Endothelial cell of umbilical vein (primary cell): ENCODE data around the gene URM1. TPM values are rescaled to one million over a fixed set of nuclear protein-coding genes. Genes with fewer than 3 reads are reported as not detected.

Experiments
- BruUV-seq: library from RNA; stranded (reverse); fragments of 400-500 nt; replicated peaks from 2 replicates; lab custom pipeline; 2021; lab: Mats Ljungman, UMichigan
- CTCF ChIA-PET: fragments of 300-600, 350-600 bp; sonication (Branson Sonifier 250); formaldehyde crosslinking; loops from one replicate; lab custom pipeline; 2021; ENCODE audit warnings: antibody characterized with exemption, inconsistent platforms; lab: Charles Lee
- POLR2A ChIA-PET: fragments of 300-600, 350-600 bp; sonication (Branson Sonifier 250); formaldehyde crosslinking; loops from one replicate; lab custom pipeline; 2021; ENCODE audit warnings: antibody characterized with exemption, inconsistent platforms; lab: Charles Lee
- DNase-seq: peaks from one replicate; pipeline ENCODE4 v3.0.0-alpha.2; 2011; ENCODE audit warnings: low read depth, low spot score
- FAIRE-seq: peaks from 2 replicates; lab custom pipeline; 2011; peaks lifted over from hg19 to GRCh38; lab: Jason Lieb, UNC
- H2AFZ ChIP-seq: 2 replicates; pipeline ENCODE4 v1.6.0; 2012; ENCODE audit warnings: low read depth, low read length, control low read depth, inconsistent platforms
- H3K27ac ChIP-seq: 2 replicates; pipeline ENCODE4 v1.5.1; 2011; ENCODE audit warnings: low read depth, mild to moderate bottlenecking, control low read depth, low read length, moderate library complexity; ENCODE audit not compliant: insufficient read depth
- H3K27me3 ChIP-seq, 2 experiments: 2 replicates each; pipeline versions ENCODE4 v1.6.0 to v1.6.1; 2011; ENCODE audit warnings: low read length in 2 of 2, mixed read lengths in 1 of 2; ENCODE audit not compliant: control insufficient read depth in 2 of 2, insufficient read depth in 2 of 2
- H3K36me3 ChIP-seq, 2 experiments: 2 replicates in 1 of 2; 3 replicates in 1 of 2; pipeline ENCODE4 v1.5.1; 2011; ENCODE audit warnings: low read length in 2 of 2, mild to moderate bottlenecking in 1 of 2, moderate library complexity in 1 of 2; ENCODE audit not compliant: control insufficient read depth in 2 of 2, insufficient read depth in 2 of 2; ENCODE audit errors: extremely low read depth in 1 of 2
- H3K4me1 ChIP-seq: 3 replicates; pipeline ENCODE4 v1.5.1; 2011; ENCODE audit warnings: mild to moderate bottlenecking, low read length; ENCODE audit not compliant: control insufficient read depth, insufficient read depth; ENCODE audit errors: extremely low read depth
- H3K4me2 ChIP-seq: 2 replicates; pipeline ENCODE4 v1.6.1; 2011; ENCODE audit warnings: low read length, control low read depth, mixed read lengths; ENCODE audit not compliant: insufficient read depth
- H3K4me3 ChIP-seq, 3 experiments: fragments of 200-600 bp in 1 of 3; sonication (generic), shearing (Covaris generic) in 1 of 3; replicated peaks in 1 of 3; 2 replicates each; pipeline ENCODE4 v1.5.1; 2011 to 2016; ENCODE audit warnings: control low read depth in 3 of 3, low read length in 3 of 3, mild to moderate bottlenecking in 2 of 3, inconsistent platforms in 1 of 3, low read depth in 1 of 3, moderate library complexity in 1 of 3; ENCODE audit not compliant: insufficient read depth in 1 of 3
- H3K79me2 ChIP-seq: 2 replicates; pipeline ENCODE4 v1.6.0; 2012; ENCODE audit warnings: low read length, inconsistent platforms; ENCODE audit not compliant: control insufficient read depth, insufficient read depth
- H3K9ac ChIP-seq: replicated peaks from 2 replicates; pipeline ENCODE3; 2011; ENCODE audit warnings: low read length, control low read depth; ENCODE audit not compliant: insufficient read depth; ENCODE audit errors: extremely low read depth
- H3K9me1 ChIP-seq: replicated peaks from 3 replicates; pipeline ENCODE4 v1.6.0; 2011; ENCODE audit warnings: mild to moderate bottlenecking, low read length; ENCODE audit not compliant: control insufficient read depth, insufficient read depth; ENCODE audit errors: extremely low read depth
- H3K9me3 ChIP-seq: replicated peaks from 2 replicates; pipeline ENCODE4 v1.5.1; 2012; ENCODE audit warnings: low read length, inconsistent platforms; ENCODE audit not compliant: control insufficient read depth, insufficient read depth
- H4K20me1 ChIP-seq: replicated peaks from 2 replicates; pipeline ENCODE3; 2011; ENCODE audit warnings: mild to moderate bottlenecking, low read length; ENCODE audit not compliant: control insufficient read depth, insufficient read depth; ENCODE audit errors: extremely low read depth
- FOS ChIP-seq: IDR thresholded peaks from 2 replicates; pipeline ENCODE4 v1.6.1; 2011; ENCODE audit warnings: mild to moderate bottlenecking, low read length, moderate library complexity, borderline replicate concordance; ENCODE audit not compliant: insufficient read depth
- JUN ChIP-seq: IDR thresholded peaks from 2 replicates; pipeline ENCODE4 v1.6.1; 2011; ENCODE audit warnings: borderline replicate concordance, low read depth; ENCODE audit not compliant: insufficient read length, insufficient read depth
- MAX ChIP-seq: IDR thresholded peaks from 2 replicates; pipeline ENCODE4 v1.6.1; 2011; ENCODE audit not compliant: insufficient read depth, insufficient read length
- MYC ChIP-seq: IDR thresholded peaks from one replicate; pipeline ENCODE4 v1.6.1; 2011; ENCODE audit warnings: mild to moderate bottlenecking, low read depth, low read length
- POLR2A ChIP-seq: IDR thresholded peaks from 2 replicates; pipeline ENCODE4 v1.6.1; 2012; ENCODE audit warnings: low read depth, mild to moderate bottlenecking, control low read depth, low read length
- dilution Hi-C: fragments of 300-500 bp; cut with MboI; formaldehyde crosslinking; loops from one replicate; pipeline ENCODE4 v1.15.0; 2019; ENCODE audit warnings: low sequenced_read_pairs; ENCODE audit not compliant: extremely low pct_ligation_motif_present
- intact Hi-C: fragments of 100-400 bp; cut with micrococcal nuclease; formaldehyde crosslinking; loops from one replicate; pipeline ENCODE4 v1.10.0; 2022
- polyA plus RNA-seq, 4 experiments: library from polyadenylated mRNA; depleted of rRNA in 3 of 4; stranded (reverse) in 3 of 4; unstranded in 1 of 4; fragments of >200 nt; gene quantifications; 2 replicates each; pipeline versions ENCODE4 v1.2.1 to v1.2.3, GENCODE V29; 2011 to 2012; ENCODE audit warnings: missing spikeins in 1 of 4
- total RNA-seq: library from RNA; stranded (reverse); gene quantifications from 2 replicates; pipeline ENCODE4 v1.2.3, GENCODE V29; 2021

URM1 gene
- total and polyA plus RNA-seq, 2 donors (not counting 3 experiments of a cell fraction or from before 2014, with no cell fraction given), result 86.5 to 100 TPM

- H3K27me3 ChIP-seq, result no peaks in the 10 kb centered on the region
- peaks cover 12% of the 10 kb centered on the region for H3K4me1 ChIP-seq
- no peak overlapping the region for H3K4me3 ChIP-seq
- no TSS peak for BruUV-seq
- H3K79me2 ChIP-seq, result no peaks in the 10 kb centered on the region
- no peak overlapping the region for H3K9ac ChIP-seq
- H3K4me2 ChIP-seq, result no peak overlapping the region
- no peaks in the 10 kb centered on the region for H3K9me1 ChIP-seq
- peak overlapping the region; percentile 41 for H3K27ac ChIP-seq
- intact Hi-C loops (loop anchor here (1.0 kb wide), 1 partner anchor 8 kb away; no protein-coding TSS in a partner anchor), dilution Hi-C loops (no loop called here)
- H3K9me3 ChIP-seq, result no peaks in the 10 kb centered on the region
- no peaks in the 10 kb centered on the region for H4K20me1 ChIP-seq
- POLR2A ChIA-PET, result interaction anchor here (0.6 kb wide), 2 partner anchors 199 to 770 kb away, joined by 3 read pairs; no protein-coding TSS in a partner anchor
- FAIRE-seq (peak; percentile 82), DNase-seq (peak; percentile 50)
- CTCF ChIA-PET, result interaction anchor here (0.8 to 2.9 kb wide), 6 partner anchors 9 to 134 kb away, joined by 3 to 22 read pairs (median 4); no protein-coding TSS in a partner anchor
- TF ChIP-seq MAX (peak; percentile 18), JUN (peak; percentile 26), FOS (no peak), MYC (peak; percentile 57), POLR2A (no peak)
- H3K36me3 ChIP-seq, result no peaks in the 10 kb centered on the region
- H2AFZ ChIP-seq, result peak overlapping the region; percentile 23
These were observed 57.7 kb downstream of the URM1 start for GRCh38 chr9:128428644-128429512.
